ENCODE data around the gene TUBGCP4.

TUBGCP4 gene, protein sequence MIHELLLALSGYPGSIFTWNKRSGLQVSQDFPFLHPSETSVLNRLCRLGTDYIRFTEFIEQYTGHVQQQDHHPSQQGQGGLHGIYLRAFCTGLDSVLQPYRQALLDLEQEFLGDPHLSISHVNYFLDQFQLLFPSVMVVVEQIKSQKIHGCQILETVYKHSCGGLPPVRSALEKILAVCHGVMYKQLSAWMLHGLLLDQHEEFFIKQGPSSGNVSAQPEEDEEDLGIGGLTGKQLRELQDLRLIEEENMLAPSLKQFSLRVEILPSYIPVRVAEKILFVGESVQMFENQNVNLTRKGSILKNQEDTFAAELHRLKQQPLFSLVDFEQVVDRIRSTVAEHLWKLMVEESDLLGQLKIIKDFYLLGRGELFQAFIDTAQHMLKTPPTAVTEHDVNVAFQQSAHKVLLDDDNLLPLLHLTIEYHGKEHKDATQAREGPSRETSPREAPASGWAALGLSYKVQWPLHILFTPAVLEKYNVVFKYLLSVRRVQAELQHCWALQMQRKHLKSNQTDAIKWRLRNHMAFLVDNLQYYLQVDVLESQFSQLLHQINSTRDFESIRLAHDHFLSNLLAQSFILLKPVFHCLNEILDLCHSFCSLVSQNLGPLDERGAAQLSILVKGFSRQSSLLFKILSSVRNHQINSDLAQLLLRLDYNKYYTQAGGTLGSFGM

GRCh38 chr15:43370975-43371974 lies at the start of gene TUBGCP4, which contains the start of gene ZSCAN29:
TUBGCP4 (plus strand) TSS chr15:43371101; CDS start chr15:43371355, 254 bp downstream.
ZSCAN29 (minus strand) TSS chr15:43371043; CDS start chr15:43369913, 1,130 bp downstream.
- FAIRE-seq (no peak), DNase-seq (ENCODE audit: insufficient read length, low spot score) (peak; percentile 92)
- peak; percentile 72 for TF ChIP-seq POLR2A (IDR thresholded peaks at IDR 0.05; ENCODE audit: low read depth, low read length)

DNA sequence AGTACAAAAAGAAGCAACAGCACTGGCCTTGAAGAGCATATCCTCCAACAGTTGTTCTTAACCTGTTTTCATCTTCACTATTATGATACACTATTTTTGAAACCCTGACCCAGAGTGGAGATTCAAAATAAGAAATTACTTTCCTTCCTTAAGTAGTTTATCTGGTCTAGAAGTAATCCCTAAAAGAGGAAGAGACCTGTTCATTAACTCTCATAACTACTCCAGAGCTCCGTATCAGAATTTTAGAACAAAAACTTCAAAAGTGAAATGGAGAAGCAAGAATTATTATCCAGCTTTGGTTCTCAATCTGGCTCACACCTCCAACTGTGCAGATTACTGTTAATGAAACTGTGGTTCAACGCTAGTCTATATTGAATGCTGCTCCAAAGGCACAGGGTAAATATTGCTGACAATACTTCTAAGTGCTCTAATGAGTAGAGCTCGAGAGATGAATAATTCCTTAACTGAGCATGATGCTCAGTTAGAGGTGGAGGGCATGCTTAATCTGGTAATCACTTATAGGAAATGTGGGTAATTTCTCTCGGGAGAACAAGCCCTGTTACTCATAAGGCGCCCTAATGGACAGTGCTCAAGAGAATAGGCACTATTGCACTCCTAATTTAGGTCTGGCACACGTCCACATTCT lies 45.7 kb upstream of the TUBGCP4 start:
- DNase-seq (ENCODE audit: insufficient read length, low spot score): no peak
- TF ChIP-seq POLR2A (IDR thresholded peaks at IDR 0.05; ENCODE audit: low read depth, low read length): no peak
- FAIRE-seq: no peak

GRCh38 chr15:43329217-43329959 lies 41.5 kb upstream of the TUBGCP4 start:
- FAIRE-seq: no peak
- DNase-seq (ENCODE audit: insufficient read length, low spot score): no peak
- no peak for TF ChIP-seq POLR2A (IDR thresholded peaks at IDR 0.05; ENCODE audit: low read depth, low read length)

GRCh38 chr15:43329960-43330779 lies 40.7 kb upstream of the TUBGCP4 start, which contains the start of gene LCMT2:
LCMT2 (minus strand) TSS chr15:43330573; CDS start chr15:43330489, 84 bp downstream.
- TF ChIP-seq POLR2A (IDR thresholded peaks at IDR 0.05; ENCODE audit: low read depth, low read length): peak; percentile 73
- FAIRE-seq: peak; percentile 91

DNA sequence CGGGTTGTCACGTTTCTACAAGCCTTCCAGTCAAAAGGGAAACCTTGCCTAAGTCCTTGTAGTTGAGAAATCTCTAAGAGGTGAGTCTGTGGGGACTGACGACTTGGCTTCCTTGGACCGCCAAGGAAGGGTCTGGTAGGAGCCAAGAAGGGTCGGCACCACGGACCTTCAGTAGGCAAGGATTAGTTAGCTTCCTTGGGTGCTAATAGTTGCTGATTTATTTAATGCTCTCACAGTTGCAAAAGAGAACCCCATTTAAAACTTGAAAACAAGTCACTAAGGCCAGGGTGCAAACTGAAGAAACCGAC lies 40.2 kb upstream of the TUBGCP4 start:
- FAIRE-seq (no peak), DNase-seq (ENCODE audit: insufficient read length, low spot score) (no peak)
- 0 out of 2 replicates have a peak, but pooled peaks have one; percentile 10 for TF ChIP-seq POLR2A (IDR thresholded peaks at IDR 0.05; ENCODE audit: low read depth, low read length)

More at GRCh38 chr15:43329960-43330779, 40.7 kb upstream of the TUBGCP4 start, which contains the start of gene LCMT2:
- peak; percentile 84 for DNase-seq (ENCODE audit: insufficient read length, low spot score)

GRCh38 chr15:43346305-43346704 lies 24.6 kb upstream of the TUBGCP4 start:
- no peak for DNase-seq (ENCODE audit: insufficient read length, low spot score)
- no peak for FAIRE-seq
- no peak for TF ChIP-seq POLR2A (IDR thresholded peaks at IDR 0.05; ENCODE audit: low read depth, low read length)

DNA sequence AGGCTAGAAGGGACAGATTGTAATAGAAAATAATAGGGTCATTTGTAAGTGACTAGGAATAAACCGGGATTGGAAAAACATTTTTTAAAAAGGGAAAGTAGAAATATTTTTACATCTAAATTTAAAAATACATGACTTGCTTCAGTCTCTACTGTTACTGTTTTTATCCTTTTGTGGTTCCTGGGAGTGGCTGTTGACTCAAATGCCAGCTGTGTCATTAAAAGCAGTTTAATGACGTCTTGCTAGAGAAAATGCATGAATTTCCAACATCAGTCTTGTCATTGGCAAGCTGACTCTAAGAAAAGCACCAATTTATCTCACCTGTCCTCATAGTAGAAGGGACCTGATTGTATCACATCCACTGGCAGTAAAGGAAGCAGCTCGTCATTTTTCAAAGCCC lies 23.8 kb upstream of the TUBGCP4 start:
- no peak for TF ChIP-seq POLR2A (IDR thresholded peaks at IDR 0.05; ENCODE audit: low read depth, low read length)
- FAIRE-seq (no peak), DNase-seq (ENCODE audit: insufficient read length, low spot score) (no peak)

- TF ChIP-seq POLR2A (IDR thresholded peaks at IDR 0.05; ENCODE audit: low read depth, low read length): no peak
Measured at GRCh38 chr15:43352693-43353382, 18.1 kb upstream of the TUBGCP4 start.

GRCh38 chr15:43360821-43361220 lies 10.1 kb upstream of the TUBGCP4 start:
- no peak for DNase-seq (ENCODE audit: insufficient read length, low spot score)
- no peak for FAIRE-seq
- TF ChIP-seq POLR2A (IDR thresholded peaks at IDR 0.05; ENCODE audit: low read depth, low read length): no peak

More at GRCh38 chr15:43352693-43353382, 18.1 kb upstream of the TUBGCP4 start:
- DNase-seq (ENCODE audit: insufficient read length, low spot score) (no peak), FAIRE-seq (no peak)

DNA sequence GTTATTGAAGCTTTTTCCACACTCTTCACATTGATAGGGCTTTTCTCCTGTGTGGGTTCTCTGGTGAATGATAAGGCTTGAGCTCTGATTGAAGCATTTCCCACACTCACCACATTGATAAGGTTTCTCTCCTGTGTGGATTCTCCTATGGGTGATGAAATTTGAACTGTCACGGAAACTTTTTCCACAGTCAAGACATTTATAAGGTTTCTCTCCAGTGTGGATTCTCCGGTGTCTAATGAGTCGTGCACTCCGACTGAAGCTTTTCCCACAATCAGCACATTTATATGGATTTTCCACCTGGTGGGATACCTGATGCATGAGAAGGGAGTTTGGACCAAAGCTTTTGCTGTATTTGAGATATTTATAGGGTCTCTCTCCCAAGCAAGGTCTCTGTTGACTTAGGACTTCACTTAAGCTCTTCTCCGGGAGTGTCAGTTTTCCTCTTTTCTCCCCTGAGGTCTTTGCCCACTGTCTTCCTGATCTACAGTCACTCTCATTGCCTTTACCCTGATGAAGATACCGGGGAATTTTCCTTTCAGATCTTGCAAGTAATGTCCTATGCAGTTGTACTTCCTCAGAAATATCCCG lies 9.5 kb upstream of the TUBGCP4 start:
- DNase-seq (ENCODE audit: insufficient read length, low spot score) (no peak), FAIRE-seq (no peak)
- TF ChIP-seq POLR2A (IDR thresholded peaks at IDR 0.05; ENCODE audit: low read depth, low read length): no peak
